GM23338 (cell line): Measurements from ENCODE around the gene EYS.

Experiments
- CREB1 ChIP-seq: fragments of 250-450 bp; sonication (Bioruptor Pico); IDR thresholded peaks from 2 replicates; pipeline ENCODE4 v1.5.0; 2020; ENCODE audit warnings: low read depth, mild to moderate bottlenecking, moderate library complexity
- CTCF ChIP-seq, 2 experiments: fragments of 200-600 bp in 1 of 2; sonication (generic) in 1 of 2; conservative IDR thresholded peaks; 2 replicates each; pipeline versions ENCODE4 v1.5.1 to v1.6.1; 2016 to 2017; ENCODE audit warnings: antibody characterized with exemption in 2 of 2, low read depth in 2 of 2, mild to moderate bottlenecking in 2 of 2, moderate library complexity in 1 of 2
- ETS1 ChIP-seq: IDR thresholded peaks from 2 replicates; pipeline ENCODE4 v1.6.1; 2016; ENCODE audit warnings: antibody characterized with exemption
- EZH2 ChIP-seq: fragments of 200-600 bp; sonication (generic); IDR thresholded peaks from one replicate; pipeline ENCODE4 v1.8.0; 2017; ENCODE audit warnings: antibody characterized with exemption, mild to moderate bottlenecking, low read depth; ENCODE audit not compliant: unreplicated experiment
- POLR2AphosphoS5 ChIP-seq: IDR thresholded peaks from 2 replicates; pipeline ENCODE4 v1.6.1; 2016; ENCODE audit warnings: antibody characterized with exemption, low read depth
- REST ChIP-seq: IDR thresholded peaks from one replicate; pipeline ENCODE4 v1.6.1; 2018; ENCODE audit warnings: antibody characterized with exemption; ENCODE audit not compliant: unreplicated experiment

DNA sequence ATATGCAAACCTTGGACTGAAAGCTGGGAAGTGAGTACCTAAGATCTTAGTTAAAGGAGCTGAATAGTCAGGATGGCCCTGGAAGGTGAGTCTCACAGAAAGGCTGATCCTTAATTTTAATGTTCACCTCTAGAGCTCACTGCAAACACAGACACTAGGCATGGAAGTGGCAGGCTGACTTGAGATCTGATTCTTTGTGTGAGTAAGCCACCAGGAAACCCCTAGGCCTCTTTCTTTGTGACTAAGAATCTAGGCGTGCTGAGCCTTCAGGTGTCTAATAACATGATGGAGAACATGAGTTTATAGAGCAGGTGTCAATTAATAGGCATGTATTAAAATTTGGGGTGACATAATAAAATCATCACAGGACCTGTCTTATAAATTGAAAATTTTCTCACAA lies 642.2 kb downstream of the EYS start:
- TF ChIP-seq POLR2AphosphoS5 (no peak), EZH2 (no peak), CTCF (conservative IDR thresholded peaks at IDR 0.05; ENCODE audit: low read depth in 2 of 2) (no peak), CREB1 (CRISPR knock-in tag) (no peak), REST (no peak), ETS1 (no peak)
